Measurements from ENCODE around the gene ICA1.

Gene ICA1

DNA sequence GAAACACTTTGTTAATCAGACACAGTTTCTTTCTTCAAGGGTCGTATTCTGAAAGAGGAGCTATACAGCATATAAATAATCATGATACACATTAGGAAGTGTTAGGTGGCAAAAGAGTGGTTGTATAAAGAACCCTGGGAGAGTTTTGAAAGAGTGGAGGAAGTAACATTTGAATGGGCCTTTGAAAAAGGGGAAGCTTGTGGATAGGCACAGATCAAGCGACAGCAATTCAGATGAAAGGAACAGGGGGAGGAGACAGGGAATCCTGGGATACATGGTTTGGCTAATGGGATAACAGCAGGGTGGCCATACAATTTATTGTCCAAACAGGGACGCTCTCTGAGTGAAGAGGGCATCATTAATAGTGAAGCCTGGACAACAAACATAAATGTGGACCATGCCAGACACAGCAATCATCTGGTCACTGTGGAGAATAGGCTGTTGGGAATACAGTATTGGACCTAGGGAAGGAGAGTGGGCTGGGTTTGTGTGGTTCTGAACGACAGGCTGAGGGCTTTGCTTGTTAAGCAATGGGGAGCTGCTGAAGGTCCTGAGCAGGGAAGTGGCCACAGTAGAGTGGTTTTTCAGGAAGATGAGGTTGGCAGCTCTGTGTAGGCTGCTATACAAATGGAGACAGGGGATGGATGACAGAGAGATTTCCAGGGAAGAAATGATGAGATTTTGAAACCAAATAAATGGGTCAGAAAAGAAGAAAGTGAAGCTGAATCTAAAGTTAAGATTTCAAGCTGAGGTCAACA, 75.9 kb downstream of the ICA1 start:
- no peak for DNase-seq (ENCODE audit: low spot score)
- TF ChIP-seq, protein P1, sequence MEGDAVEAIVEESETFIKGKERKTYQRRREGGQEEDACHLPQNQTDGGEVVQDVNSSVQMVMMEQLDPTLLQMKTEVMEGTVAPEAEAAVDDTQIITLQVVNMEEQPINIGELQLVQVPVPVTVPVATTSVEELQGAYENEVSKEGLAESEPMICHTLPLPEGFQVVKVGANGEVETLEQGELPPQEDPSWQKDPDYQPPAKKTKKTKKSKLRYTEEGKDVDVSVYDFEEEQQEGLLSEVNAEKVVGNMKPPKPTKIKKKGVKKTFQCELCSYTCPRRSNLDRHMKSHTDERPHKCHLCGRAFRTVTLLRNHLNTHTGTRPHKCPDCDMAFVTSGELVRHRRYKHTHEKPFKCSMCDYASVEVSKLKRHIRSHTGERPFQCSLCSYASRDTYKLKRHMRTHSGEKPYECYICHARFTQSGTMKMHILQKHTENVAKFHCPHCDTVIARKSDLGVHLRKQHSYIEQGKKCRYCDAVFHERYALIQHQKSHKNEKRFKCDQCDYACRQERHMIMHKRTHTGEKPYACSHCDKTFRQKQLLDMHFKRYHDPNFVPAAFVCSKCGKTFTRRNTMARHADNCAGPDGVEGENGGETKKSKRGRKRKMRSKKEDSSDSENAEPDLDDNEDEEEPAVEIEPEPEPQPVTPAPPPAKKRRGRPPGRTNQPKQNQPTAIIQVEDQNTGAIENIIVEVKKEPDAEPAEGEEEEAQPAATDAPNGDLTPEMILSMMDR (IDR thresholded peaks at IDR 0.05; ENCODE audit: poor library complexity, severe bottlenecking): no peak
- no peaks in the 10 kb centered on the region for H3K4me1 ChIP-seq (ENCODE audit: insufficient read depth, poor library complexity, severe bottlenecking)
- no peak overlapping the region for H3K27ac ChIP-seq (ENCODE audit: poor library complexity, severe bottlenecking)
- H3K36me3 ChIP-seq (ENCODE audit: low read depth): no peaks in the 10 kb centered on the region
- no peak for ATAC-seq (ENCODE audit: low read depth)
- no peaks in the 10 kb centered on the region for H3K27me3 ChIP-seq (ENCODE audit: insufficient read depth, poor library complexity, severe bottlenecking)
- H3K9me3 ChIP-seq (ENCODE audit: severe bottlenecking): no peaks in the 10 kb centered on the region
- no peak overlapping the region for H3K4me3 ChIP-seq (ENCODE audit: severe bottlenecking)

DNA sequence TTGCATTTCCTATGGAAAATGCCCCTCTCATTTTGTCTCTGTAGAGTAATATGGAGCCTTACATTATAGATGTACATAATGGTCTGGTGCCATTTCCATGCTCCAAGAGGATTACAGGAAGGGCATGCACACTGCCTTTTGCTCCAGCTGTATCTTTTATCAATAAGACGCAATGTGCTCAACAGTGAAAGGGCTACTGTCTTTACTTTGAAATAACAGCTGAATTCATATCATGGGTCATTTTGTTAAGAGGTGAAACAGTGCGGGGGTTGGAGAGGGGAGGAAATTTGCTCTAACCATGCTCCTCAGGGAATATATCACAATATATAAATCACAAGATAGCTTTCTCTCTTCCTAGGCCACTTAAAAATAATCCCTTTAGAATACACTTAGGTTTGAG, 77.7 kb downstream of the ICA1 start:
- DNase-seq (ENCODE audit: low spot score) (no peak), ATAC-seq (ENCODE audit: low read depth) (no peak)
- Histone ChIP-seq H3K27me3 (ENCODE audit: insufficient read depth, poor library complexity, severe bottlenecking) (no peaks in the 10 kb centered on the region), H3K4me1 (ENCODE audit: insufficient read depth, poor library complexity, severe bottlenecking) (no peaks in the 10 kb centered on the region), H3K27ac (ENCODE audit: poor library complexity, severe bottlenecking) (no peak overlapping the region), H3K36me3 (ENCODE audit: low read depth) (no peaks in the 10 kb centered on the region), H3K4me3 (ENCODE audit: severe bottlenecking) (no peak overlapping the region), H3K9me3 (ENCODE audit: severe bottlenecking) (no peaks in the 10 kb centered on the region)
- TF ChIP-seq, protein P1 (IDR thresholded peaks at IDR 0.05; ENCODE audit: poor library complexity, severe bottlenecking): no peak

DNA sequence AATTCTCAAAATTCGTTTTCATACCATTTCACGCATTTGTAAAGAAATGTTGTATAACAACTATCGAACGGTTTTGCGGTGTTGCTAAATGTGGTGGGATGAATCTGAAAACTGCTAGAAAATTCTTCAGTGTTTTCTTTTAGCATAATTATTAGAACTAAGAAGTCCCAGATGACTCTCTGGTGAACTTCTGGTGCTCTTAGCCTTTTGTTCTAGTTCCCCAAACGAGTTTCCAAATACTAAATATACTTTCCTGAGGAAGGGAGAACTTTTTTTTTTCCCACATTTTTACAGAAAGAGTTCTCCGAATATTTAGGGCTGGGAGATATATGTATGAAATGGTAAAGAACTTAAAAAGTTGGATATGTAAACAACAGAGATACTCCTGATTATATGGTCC, 82.5 kb downstream of the ICA1 start:
- Histone ChIP-seq H3K36me3 (ENCODE audit: low read depth) (no peaks in the 10 kb centered on the region), H3K9me3 (ENCODE audit: severe bottlenecking) (no peaks in the 10 kb centered on the region), H3K27me3 (ENCODE audit: insufficient read depth, poor library complexity, severe bottlenecking) (no peaks in the 10 kb centered on the region), H3K4me3 (ENCODE audit: severe bottlenecking) (no peak overlapping the region), H3K27ac (ENCODE audit: poor library complexity, severe bottlenecking) (no peak overlapping the region), H3K4me1 (ENCODE audit: insufficient read depth, poor library complexity, severe bottlenecking) (no peaks in the 10 kb centered on the region)
- no peak for DNase-seq (ENCODE audit: low spot score)
- TF ChIP-seq, protein P1 (IDR thresholded peaks at IDR 0.05; ENCODE audit: poor library complexity, severe bottlenecking): no peak
- no peak for ATAC-seq (ENCODE audit: low read depth)

DNA sequence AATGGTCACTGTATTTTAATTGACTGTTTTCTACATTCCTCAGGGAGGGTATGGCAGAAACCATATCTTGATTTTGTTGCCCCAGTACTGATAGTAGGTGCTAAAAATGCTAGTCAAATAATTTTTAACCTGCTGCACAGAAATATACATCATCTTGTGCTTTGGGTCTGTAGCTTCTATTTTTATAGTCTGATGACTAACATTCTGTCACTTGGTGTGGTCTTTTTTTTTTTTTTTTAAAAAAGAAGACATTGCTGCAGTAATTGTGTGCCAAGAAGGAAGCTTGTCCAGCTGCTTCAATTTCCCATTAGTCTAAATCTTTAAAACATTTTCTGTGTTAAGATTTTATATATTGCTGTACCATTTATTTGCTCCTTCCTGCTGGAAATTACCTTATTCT, 83.6 kb downstream of the ICA1 start:
- TF ChIP-seq, protein P1 (IDR thresholded peaks at IDR 0.05; ENCODE audit: poor library complexity, severe bottlenecking): no peak
- DNase-seq (ENCODE audit: low spot score) (no peak), ATAC-seq (ENCODE audit: low read depth) (no peak)
- H3K4me1 ChIP-seq (ENCODE audit: insufficient read depth, poor library complexity, severe bottlenecking): no peaks in the 10 kb centered on the region
- no peaks in the 10 kb centered on the region for H3K9me3 ChIP-seq (ENCODE audit: severe bottlenecking)
- H3K4me3 ChIP-seq (ENCODE audit: severe bottlenecking): no peak overlapping the region
- H3K27ac ChIP-seq (ENCODE audit: poor library complexity, severe bottlenecking): no peak overlapping the region
- H3K36me3 ChIP-seq (ENCODE audit: low read depth): no peaks in the 10 kb centered on the region
- no peaks in the 10 kb centered on the region for H3K27me3 ChIP-seq (ENCODE audit: insufficient read depth, poor library complexity, severe bottlenecking)

Data from RWPE2 (cell line).